GM12874 (cell line): Measurements from ENCODE around the gene AOPEP.

Experiments
- CTCF ChIP-seq: IDR thresholded peaks from 2 replicates; pipeline ENCODE4 v1.5.1; 2011; ENCODE audit warnings: low read depth, mild to moderate bottlenecking, control low read depth, low read length, moderate library complexity; ENCODE audit not compliant: insufficient read depth

Gene AOPEP

DNA sequence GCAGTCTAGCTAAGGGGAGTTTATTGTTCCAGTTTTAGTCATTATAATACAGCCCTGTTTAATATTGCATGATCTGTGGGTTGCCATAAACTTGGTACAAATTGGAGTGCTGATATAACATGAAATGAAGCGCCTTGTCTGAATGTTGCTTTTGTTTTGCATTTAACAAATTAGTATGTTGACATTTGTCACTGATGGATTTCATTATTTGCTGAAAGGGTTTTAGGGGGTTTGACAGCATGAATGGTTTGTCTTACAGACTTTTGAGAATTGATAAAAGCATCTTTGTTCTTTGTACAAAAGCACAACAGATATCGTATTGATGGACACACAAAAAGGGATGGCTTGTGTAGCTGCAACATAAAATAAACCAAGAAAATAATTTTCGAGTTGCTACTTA is 178.3 kb downstream of the AOPEP start:
- no peak for TF ChIP-seq CTCF

- no peak for TF ChIP-seq CTCF
Measured at GRCh38 chr9:94905606-94906005, 179.1 kb downstream of the AOPEP start.

DNA sequence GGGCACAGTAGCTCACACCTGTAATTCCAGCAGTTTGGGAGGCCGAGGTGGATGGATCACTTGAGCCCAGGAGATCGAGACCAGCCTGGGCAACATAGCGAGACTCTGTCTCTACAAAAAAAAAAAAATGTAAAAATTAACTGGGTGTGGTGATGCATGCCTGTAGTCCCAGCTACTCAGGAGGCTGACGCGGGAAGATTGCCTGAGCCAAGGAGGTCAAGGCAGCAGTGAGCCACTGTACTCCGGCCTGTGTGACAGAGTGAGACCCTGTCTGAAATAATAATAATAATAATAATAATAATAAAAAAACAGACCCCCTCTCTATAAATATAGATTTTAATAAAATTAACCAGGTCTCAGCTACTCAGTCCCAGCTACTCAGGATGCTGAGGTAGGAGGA is 179.7 kb downstream of the AOPEP start:
- no peak for TF ChIP-seq CTCF

GRCh38 chr9:94906713-94907112 is 180.2 kb downstream of the AOPEP start:
- TF ChIP-seq CTCF = no peak

- no peak for TF ChIP-seq CTCF
Measured at GRCh38 chr9:94907264-94907936, 180.9 kb downstream of the AOPEP start.

GRCh38 chr9:94908011-94908563 is 181.6 kb downstream of the AOPEP start:
- TF ChIP-seq CTCF = no peak

DNA sequence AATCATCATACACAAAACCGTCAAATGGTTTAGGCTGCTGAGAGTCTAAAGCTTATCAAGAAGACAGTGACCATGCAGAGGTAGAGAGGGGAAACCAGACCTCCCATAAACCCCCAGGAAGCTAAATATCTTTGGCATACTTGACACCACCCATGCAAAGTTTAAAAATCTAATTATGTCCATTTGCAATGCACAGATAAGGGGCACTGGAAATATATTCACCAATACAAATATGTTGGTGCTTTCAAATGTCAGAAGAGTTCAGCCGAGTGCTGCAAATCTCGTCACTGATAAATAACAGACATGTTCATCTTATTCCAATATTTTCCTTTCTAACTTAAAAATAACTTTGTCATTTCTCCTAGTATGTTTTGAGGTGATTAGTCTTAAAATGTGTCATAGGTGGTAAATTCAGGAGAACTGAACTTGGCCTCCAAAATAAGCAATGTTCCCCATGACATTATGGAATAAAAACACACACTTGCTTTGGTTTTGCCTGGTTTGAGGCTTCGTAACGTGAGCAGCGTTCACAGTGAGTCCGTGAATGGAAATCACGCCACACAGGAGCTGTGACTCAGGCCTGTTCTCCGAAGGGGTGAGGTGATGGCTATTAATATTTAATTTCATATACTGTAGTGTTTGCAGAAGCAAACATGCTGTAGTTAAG is 182.2 kb downstream of the AOPEP start:
- no peak for TF ChIP-seq CTCF
